GM12878 (cell line): Measurements from ENCODE around the gene MDK. TPM values are rescaled to one million over a fixed set of nuclear protein-coding genes. Genes with fewer than 3 reads are reported as not detected.

Experiments used
- ATAC-seq: fragments of 200-7000 bp; cut with Tn5 transposase; 3 replicates; pipeline ENCODE4 v1.9.1; 2020; ENCODE audit warnings: mild to moderate bottlenecking, moderate library complexity
- BruUV-seq: library from RNA; stranded (reverse); fragments of 400-500 nt; replicated peaks from 2 replicates; lab custom pipeline; 2021; lab: Mats Ljungman, UMichigan
- CTCF ChIA-PET: fragments of 300-600 bp; sonication (Branson Sonifier 250); formaldehyde crosslinking; extraction: SDS; loops from one replicate; lab custom pipeline; 2021; ENCODE audit warnings: inconsistent platforms; lab: Yijun Ruan, JAX
- POLR2A ChIA-PET: fragments of 350-600 bp; formaldehyde crosslinking; extraction: SDS; loops from one replicate; lab custom pipeline; 2021; ENCODE audit warnings: inconsistent platforms; lab: Charles Lee
- RAD21 ChIA-PET: fragments of 300-600 bp; sonication (Branson Sonifier 250); formaldehyde crosslinking; loops from one replicate; lab custom pipeline; 2023; ENCODE audit warnings: antibody characterized with exemption; ENCODE audit not compliant: unreplicated experiment; lab: Charles Lee
- SMC1A ChIA-PET: fragments of 300-600 bp; sonication (Branson Sonifier 250); formaldehyde crosslinking; loops from one replicate; lab custom pipeline; 2023; ENCODE audit not compliant: unreplicated experiment, uncharacterized antibody; lab: Charles Lee
- DNase-seq: peaks from one replicate; pipeline ENCODE4 v3.0.0-alpha.2; 2011; ENCODE audit warnings: low read depth, low spot score
- FAIRE-seq: peaks from 3 replicates; lab custom pipeline; 2011; peaks lifted over from hg19 to GRCh38; lab: Jason Lieb, UNC
- H2AFZ ChIP-seq: 2 replicates; pipeline ENCODE4 v1.6.0; 2011; ENCODE audit warnings: low read depth, low read length, control low read depth; ENCODE audit not compliant: control insufficient read depth
- H3K27ac ChIP-seq: 2 replicates; pipeline ENCODE4 v1.5.1; 2011; ENCODE audit warnings: control low read depth; ENCODE audit not compliant: control insufficient read depth, insufficient read depth
- H3K27me3 ChIP-seq, 2 experiments: replicated peaks in 1 of 2; 2 replicates each; pipeline versions ENCODE4 v1.6.0 to v1.6.1; 2011; ENCODE audit warnings: low read length in 1 of 2; ENCODE audit not compliant: control insufficient read depth in 2 of 2, insufficient read depth in 2 of 2
- H3K36me3 ChIP-seq, 2 experiments: 2 replicates each; pipeline ENCODE4 v1.5.1; 2011; ENCODE audit warnings: low read length in 1 of 2; ENCODE audit not compliant: control insufficient read depth in 2 of 2, insufficient read depth in 2 of 2
- H3K4me1 ChIP-seq: 2 replicates; pipeline ENCODE4 v1.6.1; 2011; ENCODE audit warnings: mild to moderate bottlenecking, low read length, moderate library complexity, mixed read lengths; ENCODE audit not compliant: control insufficient read depth, insufficient read depth
- H3K4me2 ChIP-seq: 2 replicates; pipeline ENCODE4 v1.6.0; 2011; ENCODE audit warnings: control low read depth; ENCODE audit not compliant: control insufficient read depth, insufficient read depth
- H3K4me3 ChIP-seq: fragments of 200-600 bp; sonication (generic); 2 replicates; pipeline ENCODE4 v1.5.1; 2016
- H3K79me2 ChIP-seq: 2 replicates; pipeline ENCODE4 v1.6.0; 2011; ENCODE audit warnings: low read length; ENCODE audit not compliant: control insufficient read depth, insufficient read depth
- H3K9ac ChIP-seq: 2 replicates; pipeline ENCODE4 v1.8.0; 2011; ENCODE audit warnings: low read length, control low read depth, mixed read lengths; ENCODE audit not compliant: control insufficient read depth, insufficient read depth
- H3K9me3 ChIP-seq: replicated peaks from 3 replicates; pipeline ENCODE4 v1.5.1; 2011; ENCODE audit warnings: mild to moderate bottlenecking, low read length; ENCODE audit not compliant: control insufficient read depth, insufficient read depth
- H4K20me1 ChIP-seq: 2 replicates; pipeline ENCODE4 v1.6.0; 2011; ENCODE audit not compliant: control insufficient read depth, insufficient read depth
- ATF3 ChIP-seq: IDR thresholded peaks from 2 replicates; pipeline ENCODE4 v1.6.1; 2011; ENCODE audit warnings: low read depth, mild to moderate bottlenecking, low read length, moderate library complexity, borderline replicate concordance; ENCODE audit errors: extremely low read depth
- ATF7 ChIP-seq: fragments of 450-650 bp; IDR thresholded peaks from 2 replicates; pipeline ENCODE4 v1.6.1; 2016; ENCODE audit warnings: low read depth, mild to moderate bottlenecking
- CREB1 ChIP-seq: IDR thresholded peaks from 2 replicates; pipeline ENCODE4 v1.6.1; 2012; ENCODE audit warnings: low read depth, mild to moderate bottlenecking, inconsistent platforms
- FOXM1 ChIP-seq: IDR thresholded peaks from 2 replicates; pipeline ENCODE4 v1.6.1; 2012; ENCODE audit warnings: low read depth, mild to moderate bottlenecking, inconsistent platforms, low read length, moderate library complexity
- HDAC2 ChIP-seq: fragments of 200-600 bp; sonication (generic); IDR thresholded peaks from 2 replicates; pipeline ENCODE4 v1.6.1; 2017
- LARP7 ChIP-seq: fragments of 450-650 bp; IDR thresholded peaks from 2 replicates; pipeline ENCODE4 v1.6.1; 2017; ENCODE audit warnings: mild to moderate bottlenecking
- MTA3 ChIP-seq: IDR thresholded peaks from 2 replicates; pipeline ENCODE4 v1.6.1; 2012; ENCODE audit warnings: low read length, inconsistent platforms, borderline replicate concordance
- NBN ChIP-seq: fragments of 450-650 bp; IDR thresholded peaks from 2 replicates; pipeline ENCODE4 v1.6.1; 2016
- PAX8 ChIP-seq: fragments of 450-650 bp; IDR thresholded peaks from 2 replicates; pipeline ENCODE4 v1.6.1; 2017; ENCODE audit warnings: mild to moderate bottlenecking, moderate library complexity
- POU2F2 ChIP-seq: IDR thresholded peaks from 3 replicates; pipeline ENCODE4 v1.6.1; 2011; ENCODE audit warnings: low read depth, mild to moderate bottlenecking, low read length, borderline replicate concordance
- RUNX3 ChIP-seq: IDR thresholded peaks from 2 replicates; pipeline ENCODE4 v1.6.1; 2012; ENCODE audit warnings: low read length, inconsistent platforms
- SMAD1 ChIP-seq: fragments of 450-650 bp; IDR thresholded peaks from 2 replicates; pipeline ENCODE4 v1.6.1; 2018; ENCODE audit warnings: mild to moderate bottlenecking, low read depth; ENCODE audit not compliant: partially characterized antibody
- SMARCA5 ChIP-seq: fragments of 450-650 bp; IDR thresholded peaks from 2 replicates; pipeline ENCODE4 v1.6.1; 2017; ENCODE audit warnings: mild to moderate bottlenecking
- SRF ChIP-seq, 2 experiments: IDR thresholded peaks; 2 replicates each; pipeline ENCODE4 v1.6.1; 2011; ENCODE audit warnings: low read depth in 2 of 2, low read length in 2 of 2, mild to moderate bottlenecking in 1 of 2, moderate library complexity in 1 of 2
- SUPT20H ChIP-seq: IDR thresholded peaks from 2 replicates; pipeline ENCODE4 v1.6.1; 2011; ENCODE audit warnings: low read depth, mild to moderate bottlenecking, low read length, moderate library complexity, borderline replicate concordance; ENCODE audit not compliant: control insufficient read depth
- TCF7 ChIP-seq: IDR thresholded peaks from 2 replicates; pipeline ENCODE4 v1.6.1; 2014; ENCODE audit warnings: antibody characterized with exemption, borderline replicate concordance
- YY1 ChIP-seq: IDR thresholded peaks from 2 replicates; pipeline ENCODE4 v1.6.1; 2011; ENCODE audit warnings: low read depth, mild to moderate bottlenecking, low read length
- ZBTB11 ChIP-seq: fragments of 450-650 bp; formaldehyde crosslinking; IDR thresholded peaks from 2 replicates; pipeline ENCODE4 v1.5.0; 2022; ENCODE audit warnings: mild to moderate bottlenecking, missing genetic modification characterization
- ZBTB4 ChIP-seq: fragments of 450-650 bp; formaldehyde crosslinking; IDR thresholded peaks from 2 replicates; pipeline ENCODE4 v1.4.0; 2022; ENCODE audit warnings: mild to moderate bottlenecking, moderate library complexity
- ZNF274 ChIP-seq: IDR thresholded peaks from one replicate; pipeline ENCODE4 v1.8.0; 2011; ENCODE audit not compliant: insufficient read length, insufficient read depth
- WGBS: methylation state at CpG from one replicate; pipeline ENCODE4 v1.1.6; 2016; ENCODE audit warnings: low lambda C conversion rate; ENCODE audit not compliant: insufficient replicate concordance, insufficient coverage; ENCODE audit errors: missing lambda C conversion rate; 5-methylcytosine and 5-hydroxymethylcytosine counted together
- in situ Hi-C: fragments of 300-500 bp; cut with MboI; formaldehyde crosslinking; loops from 9 replicates; pipeline ENCODE4 v1.14.3; 2018; ENCODE audit warnings: mixed read lengths
- intact Hi-C: fragments of 100-400 bp; cut with micrococcal nuclease; formaldehyde crosslinking; loops from one replicate; pipeline ENCODE4 v1.14.2; 2022; ENCODE audit not compliant: unreplicated experiment
- polyA plus RNA-seq, 11 experiments: library from polyadenylated mRNA; depleted of rRNA in 4 of 11; unstranded in 6 of 11; stranded (reverse) in 5 of 11; fragments of >200 nt; fragmentation: Nextera tagmentation in 4 of 11; fragmentation: Illumina TruSeq in 1 of 11; extraction: Ambion mirVana in 4 of 11; extraction: Trizol in 1 of 11; gene quantifications; 1 replicate in 1 of 11; 2 replicates in 10 of 11; pipeline versions ENCODE4 v1.2.1 to v1.2.3, GENCODE V29; 2011 to 2016; ENCODE audit warnings: inconsistent platforms in 2 of 11, missing spikeins in 2 of 11, low read depth in 1 of 11
- total RNA-seq, 4 experiments: library from RNA; depleted of rRNA in 3 of 4; stranded (reverse); fragments of >200 nt in 3 of 4; fragmentation: Illumina TruSeq in 1 of 4; extraction: Trizol in 1 of 4; gene quantifications; 2 replicates each; pipeline versions ENCODE4 v1.2.1 to v1.2.3, GENCODE V29; 2013 to 2021

Gene MDK
- total and polyA plus RNA-seq, 10 of the 15 experiments (the other 5 are each of a cell fraction or from before 2014, with no cell fraction given): 0.77 to 17.8 (median 9.9) TPM

- TF ChIP-seq SRF (IDR thresholded peaks at IDR 0.05; ENCODE audit: low read depth in 2 of 2, low read length in 2 of 2): no peak
- TF ChIP-seq TCF7: no peak
- no peak for TF ChIP-seq YY1
- no peak for TF ChIP-seq LARP7
- no peak for TF ChIP-seq SUPT20H
- TF ChIP-seq ZBTB4: no peak
- no peak for TF ChIP-seq PAX8
These were observed 40.0 kb upstream of the MDK start (continued) for GRCh38 chr11:46341454-46341853.

- Histone ChIP-seq H3K4me1 (peaks cover 19% of the 10 kb centered on the region), H3K36me3 (no peaks in the 10 kb centered on the region), H4K20me1 (no peaks in the 10 kb centered on the region), H3K27ac (no peak overlapping the region), H2AFZ (no peak overlapping the region), H3K4me3 (no peak overlapping the region), H3K4me2 (no peak overlapping the region), H3K79me2 (peaks cover 2% of the 10 kb centered on the region; the same call in 1 of the 2 replicates), H3K9me3 (no peaks in the 10 kb centered on the region), H3K27me3 (no peaks in the 10 kb centered on the region; a peak in 2 of 4 replicates), H3K9ac (no peak overlapping the region)
- ChIA-PET POLR2A (no interaction called here), CTCF (interaction anchor here (1.1 to 19.9 kb wide), 4 partner anchors 9 to 100 kb away, joined by 5 to 423 read pairs (median 6); no protein-coding TSS in a partner anchor), RAD21 (no interaction called here), SMC1A (interaction anchor here (1.3 kb wide), 1 partner anchor 19 kb away, joined by 3 read pairs; no protein-coding TSS in a partner anchor)
- no peak for FAIRE-seq
- intact Hi-C loops (loop anchor here (10.0 kb wide), 1 partner anchor 217 kb away; the partner anchor contains the start of gene PHF21A), in situ Hi-C loops (no loop called here)
- no TSS peak for BruUV-seq
- DNase-seq: no peak
- 0% methylated on average over 5 of the region's 5 CpGs for WGBS
- no peak for ATAC-seq
- TF ChIP-seq NBN (no peak), SMAD1 (no peak), ATF7 (no peak), RUNX3 (no peak), ATF3 (no peak), ZNF274 (no peak), HDAC2 (no peak), SMARCA5 (no peak), ZBTB11 (CRISPR knock-in tag) (no peak), POU2F2 (no peak), FOXM1 (no peak), MTA3 (no peak), CREB1 (no peak)
These were observed 39.2 kb upstream of the MDK start for GRCh38 chr11:46342239-46342638.
